ENCODE data around the gene ZNF600. TPM values are rescaled to one million over a fixed set of nuclear protein-coding genes. Genes with fewer than 3 reads are reported as not detected.
"Not testable (repeated sequence)": the region's sequence is repeated elsewhere in the genome, so short reads cannot be mapped to it uniquely, and the experiment has no call there.

Gene ZNF600
- total RNA-seq, 1 experiment from 2014 or later: 3.3 TPM

DNA sequence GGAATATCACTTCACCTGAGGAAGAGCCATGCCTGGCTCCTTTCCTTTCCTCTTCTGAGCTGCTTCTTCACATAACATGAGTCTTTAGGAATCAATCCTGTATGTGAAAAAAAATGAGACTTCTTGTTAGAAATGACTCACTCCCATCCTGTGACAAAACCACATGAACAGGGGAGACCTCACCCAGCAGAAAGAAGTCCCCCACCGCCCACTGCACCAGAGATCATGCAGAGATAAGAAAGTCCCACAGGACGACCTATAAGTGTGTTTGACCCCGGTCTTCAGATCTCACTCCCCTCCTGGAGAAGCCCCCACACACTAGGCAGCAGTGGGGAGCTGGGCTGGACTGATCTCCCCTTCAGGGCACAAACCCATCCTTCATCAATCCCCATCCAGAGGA lies 7.8 kb downstream of the ZNF600 start:
- H3K27ac ChIP-seq: no peak overlapping the region
- H3K4me1 ChIP-seq: no peaks in the 10 kb centered on the region
- H3K36me3 ChIP-seq: no peaks in the 10 kb centered on the region
- H3K9me3 ChIP-seq (replicated peaks): no peaks in the 10 kb centered on the region
- no peak overlapping the region for H3K4me3 ChIP-seq
- DNase-seq: no peak
- no peaks in the 10 kb centered on the region for H3K27me3 ChIP-seq

DNA sequence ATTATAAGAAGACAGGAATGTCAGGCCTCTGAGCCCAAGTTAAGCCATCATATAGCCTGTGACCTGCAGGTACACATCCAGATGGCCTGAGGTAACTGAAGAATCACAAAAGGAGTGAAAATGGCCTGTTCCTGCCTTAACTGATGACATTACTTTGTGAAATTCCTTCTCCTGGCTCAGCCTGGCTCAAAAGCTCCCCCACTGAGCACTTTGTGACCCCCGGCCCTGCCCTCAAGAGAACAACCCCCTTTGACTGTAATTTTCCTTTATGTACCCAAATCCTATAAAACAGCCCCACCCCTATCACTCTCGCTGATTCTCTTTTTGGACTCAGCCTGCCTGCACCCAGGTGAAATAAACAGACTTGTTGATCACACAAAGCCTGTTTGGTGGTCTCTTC lies 30.1 kb downstream of the ZNF600 start:
- H3K36me3 ChIP-seq; H3K4me1 ChIP-seq; DNase-seq; H3K27ac ChIP-seq; H3K9me3 ChIP-seq (replicated peaks); H3K27me3 ChIP-seq; H3K4me3 ChIP-seq: not testable (repeated sequence)

GRCh38 chr19:52749780-52750179 lies 36.8 kb downstream of the ZNF600 start:
- no peak for DNase-seq
- Histone ChIP-seq H3K9me3 (replicated peaks) (0 out of 2 replicates have a peak, but pooled peaks cover 2% of the 10 kb centered on the region), H3K36me3 (no peaks in the 10 kb centered on the region), H3K27ac (no peak overlapping the region), H3K4me3 (no peak overlapping the region), H3K27me3 (no peaks in the 10 kb centered on the region), H3K4me1 (no peaks in the 10 kb centered on the region)

DNA sequence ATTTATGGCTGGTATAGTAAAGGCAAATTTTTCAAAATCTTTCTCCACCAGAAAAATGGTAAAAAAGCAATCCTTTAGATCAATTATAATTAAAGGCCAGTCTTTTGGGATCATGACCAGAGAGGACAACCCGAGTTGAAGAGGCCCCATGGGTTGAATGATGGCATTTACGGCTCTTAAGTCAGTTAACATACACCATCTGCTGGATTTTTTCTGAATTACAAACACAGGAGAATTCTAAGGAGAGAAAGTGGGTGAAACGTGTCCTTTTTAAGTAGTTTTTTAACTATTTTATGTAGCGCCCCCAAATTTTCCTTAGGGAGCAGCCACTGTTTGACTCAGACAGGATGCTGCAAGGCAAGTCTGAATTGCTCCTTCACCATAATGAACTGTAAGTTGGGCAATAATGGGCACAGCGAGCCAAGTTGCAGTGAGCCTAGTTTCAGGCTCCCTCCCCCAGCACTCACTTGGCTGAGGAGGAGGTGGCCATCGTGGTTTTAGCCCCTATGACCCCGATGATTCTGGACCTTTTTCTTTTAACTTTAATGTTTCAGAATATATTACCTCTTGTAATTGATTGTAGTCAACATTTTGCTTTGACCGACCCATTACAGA lies 38.1 kb downstream of the ZNF600 start:
- Histone ChIP-seq H3K4me3 (no peak overlapping the region), H3K36me3 (no peaks in the 10 kb centered on the region), H3K27me3 (no peaks in the 10 kb centered on the region), H3K4me1 (no peaks in the 10 kb centered on the region), H3K27ac (no peak overlapping the region), H3K9me3 (replicated peaks) (0 out of 2 replicates have a peak, but pooled peaks cover 2% of the 10 kb centered on the region)
- DNase-seq: peak in 1 of 2 experiments; percentile 55

DNA sequence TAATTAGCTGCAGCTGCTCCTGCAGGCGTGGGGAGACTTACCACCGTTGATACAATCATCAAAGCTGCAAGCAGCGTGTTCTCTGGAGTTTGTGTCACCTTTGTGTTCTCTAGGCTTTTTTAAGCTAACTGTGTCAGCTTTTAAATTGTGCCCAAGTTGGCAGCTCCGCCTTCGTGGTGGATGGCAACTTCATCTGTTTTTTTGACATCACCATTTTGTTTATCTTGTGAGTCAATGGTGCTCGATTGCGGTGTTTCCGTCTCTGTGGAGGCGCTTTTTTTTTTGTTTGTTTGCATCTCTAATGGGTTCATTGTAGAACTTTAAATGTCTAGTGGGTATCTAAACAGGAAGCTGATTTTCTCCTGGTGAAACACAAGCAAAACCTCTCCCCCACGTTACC lies 40.7 kb downstream of the ZNF600 start:
- not testable (repeated sequence) for H3K9me3 ChIP-seq (replicated peaks); H3K4me1 ChIP-seq; DNase-seq

DNA sequence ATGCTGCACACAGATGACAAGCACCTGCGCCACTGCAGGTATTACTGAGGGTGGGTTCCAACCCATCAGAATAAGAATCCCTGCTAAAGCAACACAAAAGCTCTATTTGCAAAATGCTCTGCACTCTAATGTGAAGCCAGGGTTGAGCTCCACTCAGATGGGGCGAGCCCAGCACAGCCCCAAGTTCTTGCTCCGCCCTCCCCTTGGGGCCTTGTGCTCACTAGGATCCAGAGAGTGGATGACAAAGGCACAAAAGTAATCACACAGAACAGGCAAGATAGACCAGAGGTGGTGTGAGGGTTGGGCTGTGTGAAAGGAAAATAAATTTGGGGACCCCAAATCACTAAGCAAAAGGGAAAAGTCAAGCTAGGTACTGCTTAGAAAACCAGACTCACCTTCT lies 43.5 kb downstream of the ZNF600 start:
- no peak overlapping the region for H3K27ac ChIP-seq
- H3K9me3 ChIP-seq (replicated peaks): 0 out of 2 replicates have a peak, but pooled peaks cover 2% of the 10 kb centered on the region
- no peak overlapping the region for H3K4me3 ChIP-seq
- H3K36me3 ChIP-seq: no peaks in the 10 kb centered on the region
- H3K4me1 ChIP-seq: no peaks in the 10 kb centered on the region
- DNase-seq: no peak
- no peaks in the 10 kb centered on the region for H3K27me3 ChIP-seq

More for the DNA sequence above, 40.7 kb downstream of the ZNF600 start:
- H3K27me3 ChIP-seq, H3K36me3 ChIP-seq, H3K27ac ChIP-seq, H3K4me3 ChIP-seq: not testable (repeated sequence)

DNA sequence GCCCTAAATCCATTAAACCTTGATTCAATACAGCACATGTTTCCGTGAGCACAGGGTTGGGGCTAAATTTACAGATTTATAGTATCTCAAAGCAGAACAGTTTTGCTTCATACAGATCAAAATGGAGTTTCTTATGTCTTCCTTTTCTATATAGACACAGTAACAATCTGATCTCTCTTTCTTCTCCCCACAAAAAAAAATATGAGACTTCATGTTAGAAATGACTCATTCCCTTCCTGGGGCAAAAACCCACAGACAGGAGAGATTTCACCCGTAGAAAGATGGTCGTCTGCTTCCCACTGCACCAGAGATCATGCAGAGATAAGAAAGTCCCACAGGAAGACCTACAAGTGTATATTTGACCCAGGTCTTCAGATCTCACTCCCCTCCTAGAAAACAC lies 44.1 kb downstream of the ZNF600 start:
- H3K9me3 ChIP-seq (replicated peaks): no peaks in the 10 kb centered on the region
- no peak for DNase-seq
- H3K27me3 ChIP-seq: no peaks in the 10 kb centered on the region
- no peaks in the 10 kb centered on the region for H3K4me1 ChIP-seq
- H3K36me3 ChIP-seq: no peaks in the 10 kb centered on the region
- no peak overlapping the region for H3K27ac ChIP-seq
- no peak overlapping the region for H3K4me3 ChIP-seq

DNA sequence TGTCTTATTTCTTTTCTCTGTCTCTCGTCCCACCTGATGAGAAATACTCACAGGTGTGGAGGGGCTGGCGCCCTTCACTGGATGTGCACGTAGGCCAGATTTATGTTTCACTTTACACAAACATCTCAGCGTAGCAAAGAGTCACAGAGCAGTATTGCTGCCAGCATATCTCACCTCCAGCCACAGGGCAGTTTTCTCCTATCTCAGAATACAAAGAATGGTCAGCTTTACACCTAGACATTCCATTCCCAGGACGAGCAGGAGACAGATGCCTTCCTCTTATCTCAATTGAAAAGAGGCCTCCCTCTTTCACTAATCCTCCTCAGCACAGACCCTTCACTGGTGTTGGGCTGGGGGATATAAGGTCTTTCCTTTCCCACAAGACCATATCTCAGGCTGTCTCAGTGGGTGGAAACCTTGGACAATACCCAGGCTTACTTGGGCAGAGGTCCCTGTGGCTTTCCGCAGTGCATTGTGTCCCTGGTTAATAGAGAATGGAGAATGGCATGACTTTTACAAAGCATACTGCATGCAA lies 44.6 kb downstream of the ZNF600 start:
- Histone ChIP-seq H3K9me3 (replicated peaks) (no peaks in the 10 kb centered on the region), H3K36me3 (no peaks in the 10 kb centered on the region), H3K27me3 (no peaks in the 10 kb centered on the region), H3K4me3 (no peak overlapping the region), H3K4me1 (no peaks in the 10 kb centered on the region), H3K27ac (no peak overlapping the region)
- no peak for DNase-seq

- not testable (repeated sequence) for H3K27ac ChIP-seq; H3K4me1 ChIP-seq; H3K36me3 ChIP-seq; H3K9me3 ChIP-seq (replicated peaks); H3K27me3 ChIP-seq; H3K4me3 ChIP-seq; DNase-seq
These were observed 45.2 kb downstream of the ZNF600 start for GRCh38 chr19:52741371-52741770.

DNA sequence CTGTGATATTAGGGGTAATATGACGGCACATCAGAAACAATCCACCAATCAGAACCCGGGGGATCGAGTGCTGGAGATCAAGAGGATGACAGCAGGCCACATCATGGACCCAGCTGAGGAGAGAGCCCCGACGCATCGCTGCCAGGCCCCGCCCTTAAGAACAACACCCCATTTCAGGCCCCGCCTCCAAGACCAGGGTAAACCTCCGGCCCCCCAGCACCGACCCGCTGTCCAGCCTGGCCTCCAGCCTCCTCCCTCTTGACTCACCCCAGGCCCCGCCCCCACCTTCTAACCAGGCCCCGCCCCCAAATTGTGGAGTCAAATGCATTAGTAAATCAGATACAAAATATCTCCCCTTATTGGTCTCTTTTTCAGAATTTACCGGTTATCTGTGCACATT lies 47.0 kb downstream of the ZNF600 start:
- no peak overlapping the region for H3K27ac ChIP-seq
- DNase-seq: no peak
- no peaks in the 10 kb centered on the region for H3K4me1 ChIP-seq
- H3K4me3 ChIP-seq: no peak overlapping the region
- H3K27me3 ChIP-seq: no peaks in the 10 kb centered on the region
- H3K36me3 ChIP-seq: no peaks in the 10 kb centered on the region
- H3K9me3 ChIP-seq (replicated peaks): no peaks in the 10 kb centered on the region

DNA sequence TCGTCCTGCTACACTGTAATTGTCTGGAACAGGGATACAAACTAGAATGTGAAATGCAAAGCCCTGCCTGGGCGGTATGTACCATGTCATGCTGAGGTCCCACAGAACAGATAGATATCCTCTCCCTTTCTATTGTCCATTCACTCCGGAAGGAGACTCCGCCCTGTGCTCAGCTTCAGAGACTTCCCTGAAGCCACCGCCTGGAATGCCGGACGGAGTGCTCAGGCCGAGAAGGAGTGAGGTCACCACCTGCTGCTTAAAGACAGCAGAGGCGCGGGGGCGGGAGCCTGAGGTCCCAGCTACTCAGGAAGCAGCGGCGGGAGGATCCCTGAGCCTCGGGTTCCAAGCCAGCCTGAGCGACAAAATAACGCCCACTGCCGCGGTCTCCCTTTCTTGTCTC lies 50.9 kb downstream of the ZNF600 start:
- peak; percentile 60 to 66 for DNase-seq
- no peaks in the 10 kb centered on the region for H3K4me1 ChIP-seq
- H3K4me3 ChIP-seq: peak overlapping the region; percentile 79
- H3K27ac ChIP-seq: peak overlapping the region; percentile 52
- no peaks in the 10 kb centered on the region for H3K36me3 ChIP-seq
- no peaks in the 10 kb centered on the region for H3K9me3 ChIP-seq (replicated peaks)
- no peaks in the 10 kb centered on the region for H3K27me3 ChIP-seq

DNA sequence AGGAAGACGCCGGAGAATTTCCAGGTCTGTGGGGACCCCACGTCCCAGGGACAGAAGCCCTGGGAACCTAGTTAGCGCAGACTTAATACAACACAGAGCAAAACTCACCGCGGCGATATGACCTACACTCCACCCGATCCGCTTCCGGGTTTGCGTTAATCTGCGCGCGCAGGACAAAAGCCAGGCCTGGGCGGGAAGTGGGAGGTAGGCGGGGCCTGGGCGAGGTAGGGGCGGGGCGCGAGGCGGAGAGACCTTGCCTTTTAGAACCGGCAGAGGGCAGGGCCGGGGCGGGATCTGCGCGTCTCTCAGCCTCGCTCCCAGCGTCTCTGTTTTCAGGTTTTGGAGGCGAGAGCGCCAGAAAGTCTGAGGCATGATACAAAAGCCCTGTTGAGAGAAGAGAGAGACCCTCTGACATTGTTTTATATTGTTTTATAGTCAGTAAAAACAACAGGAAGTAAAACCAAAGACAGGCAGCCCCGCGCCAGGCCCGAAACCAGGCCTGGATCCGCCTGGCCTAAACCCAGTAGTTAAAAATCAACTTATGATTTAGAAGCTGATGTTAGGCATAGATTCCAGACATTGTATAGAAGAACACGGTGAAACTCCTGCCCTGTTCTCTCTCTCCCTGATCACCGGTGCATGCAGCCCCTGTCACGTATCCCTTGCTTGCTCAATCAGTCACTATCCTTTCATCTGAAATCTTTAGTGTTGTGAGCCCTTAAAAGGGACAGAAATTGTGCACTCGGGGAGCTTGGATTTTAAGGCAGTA lies 51.5 kb downstream of the ZNF600 start, which contains the start of gene ZNF611:
Gene ZNF611 (minus strand): TSS at position 152 of the 769 bp plus-strand sequence. CDS start 19,150 bp downstream, outside the sequence.
- DNase-seq: peak; percentile 93 to 95
- no peaks in the 10 kb centered on the region for H3K27me3 ChIP-seq

DNA sequence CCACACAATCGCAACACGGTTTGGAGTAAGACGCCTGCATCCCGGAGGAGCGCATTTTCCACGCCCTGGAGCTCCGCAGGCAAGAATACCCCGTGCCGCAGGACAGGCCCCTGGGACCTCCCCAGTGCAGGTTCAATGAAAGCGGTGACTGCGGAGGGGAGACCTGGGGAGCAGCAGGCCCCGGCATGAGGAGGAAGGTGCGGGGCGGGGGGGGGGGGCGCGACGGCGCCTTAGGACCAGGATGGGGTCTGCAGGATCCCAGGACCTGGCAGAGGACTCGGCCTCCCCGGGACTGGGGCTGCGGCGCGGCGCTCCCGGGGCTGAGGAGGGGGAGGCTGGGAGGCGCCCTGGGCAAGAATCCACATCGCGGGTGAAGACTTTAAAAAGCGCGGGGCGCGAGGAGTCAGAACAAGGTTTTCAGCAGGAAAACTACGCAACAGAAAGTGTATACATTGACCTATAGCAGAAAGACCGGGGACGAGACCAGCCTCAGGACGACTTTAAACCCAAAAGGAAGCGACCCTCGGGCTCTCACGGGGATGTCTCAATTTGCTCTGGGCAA lies 52.2 kb downstream of the ZNF600 start:
- H3K4me3 ChIP-seq: peak overlapping the region; percentile 79
- H3K4me1 ChIP-seq: no peaks in the 10 kb centered on the region
- no peaks in the 10 kb centered on the region for H3K27me3 ChIP-seq
- H3K27ac ChIP-seq: peak overlapping the region; percentile 52
- no peaks in the 10 kb centered on the region for H3K9me3 ChIP-seq (replicated peaks)
- H3K36me3 ChIP-seq: no peaks in the 10 kb centered on the region
- peak; percentile 17 to 38 for DNase-seq

More for the DNA sequence above, 51.5 kb downstream of the ZNF600 start, which contains the start of gene ZNF611:
- Histone ChIP-seq H3K36me3 (no peaks in the 10 kb centered on the region), H3K4me3 (peak within 1 kb of the TSS; percentile 79), H3K27ac (peak within 1 kb of the TSS; percentile 52), H3K9me3 (replicated peaks) (no peaks in the 10 kb centered on the region), H3K4me1 (no peaks in the 10 kb centered on the region)

- H3K9me3 ChIP-seq (replicated peaks); H3K27me3 ChIP-seq; H3K4me1 ChIP-seq; H3K27ac ChIP-seq; H3K4me3 ChIP-seq; DNase-seq: not testable (repeated sequence)
- H3K36me3 ChIP-seq: peaks cover 25% of the 10 kb centered on the region
These were observed 60.5 kb downstream of the ZNF600 start for GRCh38 chr19:52726051-52726450.

GRCh38 chr19:52725528-52725961 lies 61.0 kb downstream of the ZNF600 start:
- Histone ChIP-seq H3K4me1 (no peaks in the 10 kb centered on the region), H3K4me3 (no peak overlapping the region)

More at GRCh38 chr19:52725528-52725961, 61.0 kb downstream of the ZNF600 start:
- no peak for DNase-seq
- H3K27me3 ChIP-seq: no peaks in the 10 kb centered on the region
- no peaks in the 10 kb centered on the region for H3K9me3 ChIP-seq (replicated peaks)
- H3K36me3 ChIP-seq: peaks cover 25% of the 10 kb centered on the region
- H3K27ac ChIP-seq: no peak overlapping the region

Measured in SJCRH30 (cell line).